ENCODE results near the gene C1orf226.

DNA sequence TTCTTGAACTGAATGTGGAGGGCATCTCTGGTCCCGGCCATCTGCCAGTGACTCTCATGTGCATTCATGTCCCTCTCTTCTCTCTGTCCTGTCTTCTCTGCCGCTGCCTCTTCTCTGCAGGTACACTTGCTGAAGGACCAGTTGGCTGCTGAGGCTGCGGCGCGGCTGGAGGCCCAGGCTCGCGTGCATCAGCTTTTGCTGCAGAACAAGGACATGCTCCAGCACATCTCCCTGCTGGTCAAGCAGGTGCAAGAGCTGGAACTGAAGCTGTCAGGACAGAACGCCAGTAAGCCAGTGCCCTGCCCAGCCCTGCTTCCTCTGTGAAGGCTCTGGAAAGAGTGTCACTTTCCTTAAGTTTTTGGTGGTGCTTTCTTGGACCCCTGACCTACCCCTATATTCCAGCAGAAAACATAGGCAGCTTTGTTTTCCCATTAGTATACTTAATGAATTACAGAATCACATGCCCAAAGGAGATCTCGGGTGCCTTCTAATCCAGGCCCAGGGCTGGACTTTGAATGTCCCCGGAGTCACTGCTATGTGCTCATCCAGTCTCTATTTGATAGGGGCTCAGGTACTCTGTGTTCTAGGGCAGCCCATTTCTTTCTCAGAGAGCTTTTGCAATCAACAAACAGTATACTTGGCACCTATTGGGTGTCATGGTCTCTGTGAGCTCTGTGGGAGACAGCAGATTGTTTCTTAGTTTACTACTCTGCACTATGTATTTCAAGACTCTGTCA is 16.1 kb upstream of the C1orf226 start:
- TF ChIP-seq, protein P1, sequence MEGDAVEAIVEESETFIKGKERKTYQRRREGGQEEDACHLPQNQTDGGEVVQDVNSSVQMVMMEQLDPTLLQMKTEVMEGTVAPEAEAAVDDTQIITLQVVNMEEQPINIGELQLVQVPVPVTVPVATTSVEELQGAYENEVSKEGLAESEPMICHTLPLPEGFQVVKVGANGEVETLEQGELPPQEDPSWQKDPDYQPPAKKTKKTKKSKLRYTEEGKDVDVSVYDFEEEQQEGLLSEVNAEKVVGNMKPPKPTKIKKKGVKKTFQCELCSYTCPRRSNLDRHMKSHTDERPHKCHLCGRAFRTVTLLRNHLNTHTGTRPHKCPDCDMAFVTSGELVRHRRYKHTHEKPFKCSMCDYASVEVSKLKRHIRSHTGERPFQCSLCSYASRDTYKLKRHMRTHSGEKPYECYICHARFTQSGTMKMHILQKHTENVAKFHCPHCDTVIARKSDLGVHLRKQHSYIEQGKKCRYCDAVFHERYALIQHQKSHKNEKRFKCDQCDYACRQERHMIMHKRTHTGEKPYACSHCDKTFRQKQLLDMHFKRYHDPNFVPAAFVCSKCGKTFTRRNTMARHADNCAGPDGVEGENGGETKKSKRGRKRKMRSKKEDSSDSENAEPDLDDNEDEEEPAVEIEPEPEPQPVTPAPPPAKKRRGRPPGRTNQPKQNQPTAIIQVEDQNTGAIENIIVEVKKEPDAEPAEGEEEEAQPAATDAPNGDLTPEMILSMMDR (IDR thresholded peaks at IDR 0.05), result no peak
- no peak for TF ChIP-seq POLR2A (IDR thresholded peaks at IDR 0.05)

Data from thyroid gland (tissue), 4 donors.